GF-D8 (cell line): Measurements from ENCODE around the gene AMFR.
"Not testable (repeated sequence)": the region's sequence is repeated elsewhere in the genome, so short reads cannot be mapped to it uniquely, and the experiment has no call there.

Experiments used
- DNase-seq: peaks from one replicate; lab custom pipeline; 2025; lab: John Stamatoyannopoulos, UW

AMFR gene

GRCh38 chr16:56388209-56388608, 37.1 kb downstream of the AMFR start:
- no peak for DNase-seq

- no peak for DNase-seq
Observed at GRCh38 chr16:56387396-56387795, 37.9 kb downstream of the AMFR start.

- no peak for DNase-seq
Observed at GRCh38 chr16:56384074-56384721, 41.1 kb downstream of the AMFR start.

GRCh38 chr16:56382901-56383355, 42.4 kb downstream of the AMFR start:
- DNase-seq: no peak

GRCh38 chr16:56382459-56382858, 42.9 kb downstream of the AMFR start:
- DNase-seq: no peak

- not testable (repeated sequence) for DNase-seq
Observed at GRCh38 chr16:56380778-56381485, 44.4 kb downstream of the AMFR start.

GRCh38 chr16:56379044-56379443, 46.3 kb downstream of the AMFR start:
- not testable (repeated sequence) for DNase-seq

- not testable (repeated sequence) for DNase-seq
Observed at GRCh38 chr16:56375792-56376191, 49.6 kb downstream of the AMFR start.

GRCh38 chr16:56373003-56373402, 52.3 kb downstream of the AMFR start:
- no peak for DNase-seq

- no peak for DNase-seq
Observed at GRCh38 chr16:56372013-56372634, 53.2 kb downstream of the AMFR start.

GRCh38 chr16:56371660-56371937, 53.7 kb downstream of the AMFR start:
- DNase-seq: no peak

- DNase-seq: no peak
Observed at GRCh38 chr16:56370875-56371659, 54.3 kb downstream of the AMFR start.

- no peak for DNase-seq
Observed at GRCh38 chr16:56370185-56370874, 55.0 kb downstream of the AMFR start.

GRCh38 chr16:56369202-56369601, 56.1 kb downstream of the AMFR start:
- no peak for DNase-seq

- no peak for DNase-seq
Observed at GRCh38 chr16:56368545-56368944, 56.8 kb downstream of the AMFR start.

GRCh38 chr16:56367764-56368163, 57.6 kb downstream of the AMFR start:
- DNase-seq: no peak

GRCh38 chr16:56366945-56367344, 58.4 kb downstream of the AMFR start:
- DNase-seq: no peak

GRCh38 chr16:56365552-56365951, 59.8 kb downstream of the AMFR start:
- DNase-seq: no peak

- no peak for DNase-seq
Observed at GRCh38 chr16:56364865-56365264, 60.5 kb downstream of the AMFR start.

GRCh38 chr16:56363781-56364565, 61.4 kb downstream of the AMFR start:
- no peak for DNase-seq

- DNase-seq: no peak
Observed at GRCh38 chr16:56363181-56363716, 62.1 kb downstream of the AMFR start.
